SK-N-SH treated with all-trans-retinoic acid at 6 μM for 48 hours (cell line): ENCODE measurements around the gene SLC6A5.
"Not testable (repeated sequence)": the region's sequence is repeated elsewhere in the genome, so short reads cannot be mapped to it uniquely, and the experiment has no call there.

Experiments
- ATAC-seq: fragments of 200-7000 bp; cut with Tn5 transposase; 3 replicates; pipeline ENCODE4 v1.9.1; 2020; ENCODE audit warnings: mild to moderate bottlenecking, moderate library complexity
- ARNTL ChIP-seq: fragments of 450-650 bp; formaldehyde crosslinking; IDR thresholded peaks from 2 replicates; pipeline ENCODE4 v1.5.0; 2020; ENCODE audit warnings: low read depth, mild to moderate bottlenecking, moderate library complexity, borderline replicate concordance
- BACH2 ChIP-seq: fragments of 250-450 bp; sonication (Bioruptor Pico); IDR thresholded peaks from 2 replicates; pipeline ENCODE4 v1.9.0; 2021; ENCODE audit warnings: mild to moderate bottlenecking, borderline replicate concordance
- CSDC2 ChIP-seq: fragments of 250-450 bp; sonication (Bioruptor Pico); IDR thresholded peaks from 2 replicates; pipeline ENCODE4 v1.5.0; 2020; ENCODE audit warnings: mild to moderate bottlenecking, moderate library complexity
- ESRRG ChIP-seq: fragments of 250-450 bp; sonication (Bioruptor Pico); IDR thresholded peaks from 2 replicates; pipeline ENCODE4 v1.6.1; 2021; ENCODE audit warnings: mild to moderate bottlenecking
- GLIS3 ChIP-seq: fragments of 250-450 bp; sonication (Bioruptor Pico); IDR thresholded peaks from 2 replicates; pipeline ENCODE4 v1.5.0; 2020; ENCODE audit warnings: mild to moderate bottlenecking, moderate library complexity
- ISL1 ChIP-seq: fragments of 250-450 bp; sonication (Bioruptor Pico); IDR thresholded peaks from 2 replicates; pipeline ENCODE4 v2.1.2; 2022; ENCODE audit warnings: mild to moderate bottlenecking, moderate library complexity
- OSR1 ChIP-seq: fragments of 250-450 bp; sonication (Bioruptor Pico); IDR thresholded peaks from 2 replicates; pipeline ENCODE4 v1.8.0; 2022; ENCODE audit warnings: moderate library complexity, mild to moderate bottlenecking, inconsistent platforms
- PPARA ChIP-seq: fragments of 250-450 bp; sonication (Bioruptor Pico); IDR thresholded peaks from 2 replicates; pipeline ENCODE4 v1.5.0; 2020; ENCODE audit warnings: mild to moderate bottlenecking, borderline replicate concordance
- RARB ChIP-seq: fragments of 250-450 bp; sonication (Bioruptor Pico); IDR thresholded peaks from 2 replicates; pipeline ENCODE4 v1.8.0; 2021; ENCODE audit warnings: mild to moderate bottlenecking, moderate library complexity
- TCF4 ChIP-seq: fragments of 250-450 bp; sonication (Bioruptor Pico); IDR thresholded peaks from 2 replicates; pipeline ENCODE4 v1.8.0; 2021; ENCODE audit warnings: mild to moderate bottlenecking, moderate library complexity, borderline replicate concordance
- TOX ChIP-seq: fragments of 250-450 bp; sonication (Bioruptor Pico); IDR thresholded peaks from 2 replicates; pipeline ENCODE4 v1.8.0; 2021; ENCODE audit warnings: mild to moderate bottlenecking, moderate library complexity, borderline replicate concordance
- ZC3H10 ChIP-seq: fragments of 250-450 bp; sonication (Bioruptor Pico); IDR thresholded peaks from 2 replicates; pipeline ENCODE4 v1.5.1; 2021; ENCODE audit warnings: mild to moderate bottlenecking, moderate library complexity
- ZFP3 ChIP-seq: fragments of 250-450 bp; sonication (Bioruptor Pico); IDR thresholded peaks from 2 replicates; pipeline ENCODE4 v1.5.0; 2020; ENCODE audit warnings: mild to moderate bottlenecking, moderate library complexity
- ZFP30 ChIP-seq: fragments of 450-650 bp; formaldehyde crosslinking; IDR thresholded peaks from 2 replicates; pipeline ENCODE4 v1.5.0; 2022; ENCODE audit warnings: mild to moderate bottlenecking, moderate library complexity
- ZNF70 ChIP-seq: fragments of 450-650 bp; formaldehyde crosslinking; IDR thresholded peaks from 2 replicates; pipeline ENCODE4 v1.5.0; 2020; ENCODE audit warnings: mild to moderate bottlenecking, moderate library complexity
- TF ChIP-seq, protein P1 (sequence below): fragments of 250-450 bp; sonication (Bioruptor Pico); IDR thresholded peaks from 2 replicates; pipeline ENCODE4 v1.8.0; 2021; ENCODE audit warnings: low read depth, mild to moderate bottlenecking, moderate library complexity, borderline replicate concordance
- TF ChIP-seq, protein P2 (sequence below): fragments of 250-450 bp; sonication (Bioruptor Pico); IDR thresholded peaks from 2 replicates; pipeline ENCODE4 v1.5.1; 2020; ENCODE audit warnings: low read depth, mild to moderate bottlenecking, moderate library complexity
- TF ChIP-seq, protein P3 (sequence below): fragments of 250-450 bp; sonication (Bioruptor Pico); IDR thresholded peaks from 2 replicates; pipeline ENCODE4 v1.5.0; 2020; ENCODE audit warnings: mild to moderate bottlenecking, moderate library complexity
- TF ChIP-seq, protein P4 (sequence below): fragments of 250-450 bp; sonication (Bioruptor Pico); IDR thresholded peaks from 2 replicates; pipeline ENCODE4 v1.8.0; 2020; ENCODE audit warnings: mild to moderate bottlenecking, moderate library complexity, borderline replicate concordance

SLC6A5 gene

DNA sequence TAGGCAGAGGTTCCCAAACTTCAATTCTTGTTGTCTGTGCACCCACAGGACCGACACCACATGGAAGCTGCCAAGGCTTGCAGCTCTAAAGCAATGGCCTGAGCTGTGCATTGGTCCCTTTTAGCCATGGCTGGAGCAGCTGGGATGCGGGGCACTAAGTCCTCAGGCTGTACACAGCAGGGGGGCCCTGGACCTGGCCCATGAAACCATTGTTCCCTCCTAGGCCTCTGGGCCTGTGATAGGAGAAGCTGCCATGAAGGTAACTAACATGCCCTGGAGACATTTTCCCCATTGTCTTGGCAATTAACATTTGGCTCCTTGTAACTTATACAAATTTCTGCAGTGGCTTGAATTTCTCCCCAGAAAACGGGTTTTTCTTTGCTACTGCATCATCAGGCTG lies 43.6 kb upstream of the SLC6A5 start (continued):
- TF ChIP-seq, protein P1, sequence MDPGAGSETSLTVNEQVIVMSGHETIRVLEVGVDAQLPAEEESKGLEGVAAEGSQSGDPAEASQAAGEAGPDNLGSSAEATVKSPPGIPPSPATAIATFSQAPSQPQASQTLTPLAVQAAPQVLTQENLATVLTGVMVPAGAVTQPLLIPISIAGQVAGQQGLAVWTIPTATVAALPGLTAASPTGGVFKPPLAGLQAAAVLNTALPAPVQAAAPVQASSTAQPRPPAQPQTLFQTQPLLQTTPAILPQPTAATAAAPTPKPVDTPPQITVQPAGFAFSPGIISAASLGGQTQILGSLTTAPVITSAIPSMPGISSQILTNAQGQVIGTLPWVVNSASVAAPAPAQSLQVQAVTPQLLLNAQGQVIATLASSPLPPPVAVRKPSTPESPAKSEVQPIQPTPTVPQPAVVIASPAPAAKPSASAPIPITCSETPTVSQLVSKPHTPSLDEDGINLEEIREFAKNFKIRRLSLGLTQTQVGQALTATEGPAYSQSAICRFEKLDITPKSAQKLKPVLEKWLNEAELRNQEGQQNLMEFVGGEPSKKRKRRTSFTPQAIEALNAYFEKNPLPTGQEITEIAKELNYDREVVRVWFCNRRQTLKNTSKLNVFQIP (CRISPR knock-in tag) = no peak
- no peak for TF ChIP-seq RARB (CRISPR knock-in tag)

DNA sequence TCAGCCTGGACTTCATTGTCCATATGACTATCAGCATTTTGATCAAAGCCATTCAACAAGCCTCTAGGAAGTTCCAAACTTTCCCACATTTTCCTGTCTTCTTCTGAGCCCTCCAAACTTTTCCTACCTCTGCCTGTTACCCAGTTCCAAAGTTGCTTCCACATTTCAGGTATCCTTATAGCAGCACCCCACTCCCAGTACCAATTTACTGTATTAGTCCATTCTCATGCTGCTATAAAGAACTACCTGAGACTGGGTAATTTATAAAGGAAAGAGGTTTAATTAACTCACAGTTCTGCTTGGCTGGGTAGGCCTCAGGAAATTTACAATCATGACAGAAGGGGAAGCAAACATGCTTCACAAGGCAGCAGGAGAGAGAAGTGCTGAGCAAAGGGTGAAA lies 43.0 kb upstream of the SLC6A5 start:
- ATAC-seq = not testable (repeated sequence)

DNA sequence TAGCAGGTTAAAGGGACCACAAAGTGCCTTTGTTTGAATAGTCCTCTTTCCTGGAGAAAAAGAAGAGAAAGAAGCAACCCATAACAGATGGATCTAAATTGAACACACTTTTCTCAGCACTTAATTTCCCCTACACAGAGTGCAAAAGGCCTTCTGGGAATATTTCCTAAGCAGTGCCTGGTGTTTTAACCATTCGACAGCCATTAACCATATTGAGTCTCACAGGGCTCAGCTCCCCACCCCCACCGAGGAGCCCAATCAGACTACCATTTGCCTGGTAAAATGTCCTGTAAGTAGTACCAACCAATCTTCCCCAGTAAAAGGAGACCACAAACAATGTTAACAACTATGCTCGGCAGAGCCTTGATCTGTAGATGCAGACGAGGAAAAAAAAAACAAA lies 40.7 kb upstream of the SLC6A5 start:
- TF ChIP-seq ZNF70 (no peak), PPARA (CRISPR knock-in tag) (no peak), ARNTL (CRISPR knock-in tag) (no peak), ZC3H10 (CRISPR knock-in tag) (no peak), GLIS3 (CRISPR knock-in tag) (no peak), BACH2 (no peak)
- TF ChIP-seq, protein P2, sequence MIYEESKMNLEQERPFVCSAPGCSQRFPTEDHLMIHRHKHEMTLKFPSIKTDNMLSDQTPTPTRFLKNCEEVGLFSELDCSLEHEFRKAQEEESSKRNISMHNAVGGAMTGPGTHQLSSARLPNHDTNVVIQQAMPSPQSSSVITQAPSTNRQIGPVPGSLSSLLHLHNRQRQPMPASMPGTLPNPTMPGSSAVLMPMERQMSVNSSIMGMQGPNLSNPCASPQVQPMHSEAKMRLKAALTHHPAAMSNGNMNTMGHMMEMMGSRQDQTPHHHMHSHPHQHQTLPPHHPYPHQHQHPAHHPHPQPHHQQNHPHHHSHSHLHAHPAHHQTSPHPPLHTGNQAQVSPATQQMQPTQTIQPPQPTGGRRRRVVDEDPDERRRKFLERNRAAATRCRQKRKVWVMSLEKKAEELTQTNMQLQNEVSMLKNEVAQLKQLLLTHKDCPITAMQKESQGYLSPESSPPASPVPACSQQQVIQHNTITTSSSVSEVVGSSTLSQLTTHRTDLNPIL (CRISPR knock-in tag) = no peak
- TF ChIP-seq, protein P3, sequence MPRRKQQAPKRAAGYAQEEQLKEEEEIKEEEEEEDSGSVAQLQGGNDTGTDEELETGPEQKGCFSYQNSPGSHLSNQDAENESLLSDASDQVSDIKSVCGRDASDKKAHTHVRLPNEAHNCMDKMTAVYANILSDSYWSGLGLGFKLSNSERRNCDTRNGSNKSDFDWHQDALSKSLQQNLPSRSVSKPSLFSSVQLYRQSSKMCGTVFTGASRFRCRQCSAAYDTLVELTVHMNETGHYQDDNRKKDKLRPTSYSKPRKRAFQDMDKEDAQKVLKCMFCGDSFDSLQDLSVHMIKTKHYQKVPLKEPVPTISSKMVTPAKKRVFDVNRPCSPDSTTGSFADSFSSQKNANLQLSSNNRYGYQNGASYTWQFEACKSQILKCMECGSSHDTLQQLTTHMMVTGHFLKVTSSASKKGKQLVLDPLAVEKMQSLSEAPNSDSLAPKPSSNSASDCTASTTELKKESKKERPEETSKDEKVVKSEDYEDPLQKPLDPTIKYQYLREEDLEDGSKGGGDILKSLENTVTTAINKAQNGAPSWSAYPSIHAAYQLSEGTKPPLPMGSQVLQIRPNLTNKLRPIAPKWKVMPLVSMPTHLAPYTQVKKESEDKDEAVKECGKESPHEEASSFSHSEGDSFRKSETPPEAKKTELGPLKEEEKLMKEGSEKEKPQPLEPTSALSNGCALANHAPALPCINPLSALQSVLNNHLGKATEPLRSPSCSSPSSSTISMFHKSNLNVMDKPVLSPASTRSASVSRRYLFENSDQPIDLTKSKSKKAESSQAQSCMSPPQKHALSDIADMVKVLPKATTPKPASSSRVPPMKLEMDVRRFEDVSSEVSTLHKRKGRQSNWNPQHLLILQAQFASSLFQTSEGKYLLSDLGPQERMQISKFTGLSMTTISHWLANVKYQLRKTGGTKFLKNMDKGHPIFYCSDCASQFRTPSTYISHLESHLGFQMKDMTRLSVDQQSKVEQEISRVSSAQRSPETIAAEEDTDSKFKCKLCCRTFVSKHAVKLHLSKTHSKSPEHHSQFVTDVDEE = no peak
- no peak for ATAC-seq

DNA sequence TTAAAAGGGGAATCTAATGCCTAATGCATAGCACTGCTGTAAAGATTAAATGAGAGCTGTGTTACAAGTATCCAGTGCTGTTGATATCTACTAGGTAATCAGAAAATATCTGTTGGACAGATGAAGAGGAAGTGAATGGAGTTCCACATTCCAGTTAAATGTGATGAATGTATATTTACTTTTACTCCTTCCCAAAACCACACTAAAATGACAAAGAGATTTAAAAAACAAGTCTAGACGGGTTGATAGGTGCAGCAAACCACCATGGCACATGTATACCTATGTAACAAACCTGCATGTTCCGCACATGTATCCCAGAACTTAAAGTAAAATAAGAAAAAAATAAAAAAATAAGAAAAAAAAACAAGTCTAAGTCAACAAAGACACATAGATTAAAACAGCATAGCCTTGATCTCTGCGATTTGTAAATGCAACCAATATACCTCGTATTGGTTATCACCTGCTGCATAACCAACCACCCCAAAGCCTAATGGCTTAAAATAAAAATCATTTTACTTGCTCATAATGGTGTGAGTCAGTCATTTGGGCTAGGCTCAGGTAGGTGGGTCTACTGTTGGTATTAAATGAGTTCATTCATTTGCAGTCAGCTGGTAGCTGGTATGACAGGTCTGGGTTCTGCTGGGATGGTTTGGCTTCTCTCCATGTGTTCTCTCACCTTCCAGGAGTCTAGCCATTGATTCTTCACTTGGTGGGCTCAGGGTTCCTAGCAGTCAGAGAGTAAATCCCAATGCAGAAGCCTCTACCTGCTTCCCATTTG lies 39.7 kb upstream of the SLC6A5 start:
- no peak for ATAC-seq
- TF ChIP-seq ARNTL (CRISPR knock-in tag) (no peak), CSDC2 (no peak), RARB (CRISPR knock-in tag) (no peak), ZFP30 (CRISPR knock-in tag) (no peak), TOX (CRISPR knock-in tag) (no peak), ISL1 (CRISPR knock-in tag) (no peak), TCF4 (CRISPR knock-in tag) (no peak), BACH2 (no peak), ESRRG (CRISPR knock-in tag) (no peak), GLIS3 (CRISPR knock-in tag) (no peak), OSR1 (CRISPR knock-in tag) (no peak), ZFP3 (no peak)
- TF ChIP-seq, protein P1 (CRISPR knock-in tag) = no peak
- TF ChIP-seq, protein P3 = no peak
- TF ChIP-seq, protein P4, sequence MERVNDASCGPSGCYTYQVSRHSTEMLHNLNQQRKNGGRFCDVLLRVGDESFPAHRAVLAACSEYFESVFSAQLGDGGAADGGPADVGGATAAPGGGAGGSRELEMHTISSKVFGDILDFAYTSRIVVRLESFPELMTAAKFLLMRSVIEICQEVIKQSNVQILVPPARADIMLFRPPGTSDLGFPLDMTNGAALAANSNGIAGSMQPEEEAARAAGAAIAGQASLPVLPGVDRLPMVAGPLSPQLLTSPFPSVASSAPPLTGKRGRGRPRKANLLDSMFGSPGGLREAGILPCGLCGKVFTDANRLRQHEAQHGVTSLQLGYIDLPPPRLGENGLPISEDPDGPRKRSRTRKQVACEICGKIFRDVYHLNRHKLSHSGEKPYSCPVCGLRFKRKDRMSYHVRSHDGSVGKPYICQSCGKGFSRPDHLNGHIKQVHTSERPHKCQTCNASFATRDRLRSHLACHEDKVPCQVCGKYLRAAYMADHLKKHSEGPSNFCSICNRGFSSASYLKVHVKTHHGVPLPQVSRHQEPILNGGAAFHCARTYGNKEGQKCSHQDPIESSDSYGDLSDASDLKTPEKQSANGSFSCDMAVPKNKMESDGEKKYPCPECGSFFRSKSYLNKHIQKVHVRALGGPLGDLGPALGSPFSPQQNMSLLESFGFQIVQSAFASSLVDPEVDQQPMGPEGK (CRISPR knock-in tag) = no peak
- TF ChIP-seq, protein P2 (CRISPR knock-in tag) = no peak
